HuH-7.5 (cell line): ENCODE data around the gene RABGAP1L.

Experiments
- DNase-seq: peaks from one replicate; pipeline ENCODE4 v3.0.0; 2011; ENCODE audit warnings: low spot score

The RABGAP1L gene

GRCh38 chr1:174965362-174966007, 806.2 kb downstream of the RABGAP1L start:
- DNase-seq: no peak

- DNase-seq: no peak
These were observed 806.8 kb downstream of the RABGAP1L start for GRCh38 chr1:174966008-174966572.

- no peak for DNase-seq
These were observed 808.8 kb downstream of the RABGAP1L start for GRCh38 chr1:174967845-174968705.

- DNase-seq: no peak
These were observed 809.5 kb downstream of the RABGAP1L start for GRCh38 chr1:174968750-174969244.

- no peak for DNase-seq
These were observed 810.7 kb downstream of the RABGAP1L start for GRCh38 chr1:174969977-174970376.

- no peak for DNase-seq
These were observed 812.1 kb downstream of the RABGAP1L start for GRCh38 chr1:174971466-174971865.

DNA sequence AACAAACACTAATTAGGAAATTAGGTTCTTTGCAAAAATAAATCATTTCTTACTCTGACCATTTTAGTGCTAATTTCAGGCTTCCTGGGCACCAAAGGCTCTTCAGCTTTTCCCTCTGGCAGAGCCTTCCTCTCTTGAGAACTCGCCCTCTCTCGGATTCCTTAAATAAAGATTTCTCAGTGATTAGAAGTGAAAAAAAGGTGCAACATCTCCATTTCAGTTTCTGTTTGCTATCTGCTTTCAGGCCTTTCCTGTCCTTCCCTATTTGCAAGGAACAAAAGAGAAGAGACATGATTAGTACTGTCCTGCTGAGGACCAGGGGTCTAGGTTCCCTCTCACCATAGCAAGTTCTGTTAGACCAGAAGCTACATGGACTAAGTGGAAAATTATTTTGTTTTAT, 812.6 kb downstream of the RABGAP1L start:
- no peak for DNase-seq

DNA sequence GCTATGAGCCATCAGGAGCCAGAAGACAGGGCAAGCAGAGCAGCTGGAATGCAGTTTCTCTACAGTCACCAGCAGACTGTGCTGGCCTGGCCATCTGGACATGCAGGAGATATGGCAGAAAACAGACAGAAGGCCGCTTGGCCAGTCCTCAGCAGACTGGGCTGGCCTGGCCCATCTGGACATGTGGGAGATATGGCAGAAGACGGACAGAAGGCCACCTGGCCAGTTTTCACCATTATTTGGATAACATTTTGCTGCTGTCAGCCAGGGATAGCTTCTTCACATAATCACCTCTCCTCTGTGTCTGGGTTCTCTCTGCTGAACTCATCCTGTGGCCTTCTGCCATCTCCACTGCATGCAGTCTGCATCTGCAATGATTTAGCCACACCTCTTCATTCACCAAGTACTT, 815.4 kb downstream of the RABGAP1L start:
- DNase-seq: no peak

GRCh38 chr1:174975764-174976163, 816.4 kb downstream of the RABGAP1L start:
- no peak for DNase-seq

- DNase-seq: no peak
These were observed 817.3 kb downstream of the RABGAP1L start for GRCh38 chr1:174976436-174977108.

DNA sequence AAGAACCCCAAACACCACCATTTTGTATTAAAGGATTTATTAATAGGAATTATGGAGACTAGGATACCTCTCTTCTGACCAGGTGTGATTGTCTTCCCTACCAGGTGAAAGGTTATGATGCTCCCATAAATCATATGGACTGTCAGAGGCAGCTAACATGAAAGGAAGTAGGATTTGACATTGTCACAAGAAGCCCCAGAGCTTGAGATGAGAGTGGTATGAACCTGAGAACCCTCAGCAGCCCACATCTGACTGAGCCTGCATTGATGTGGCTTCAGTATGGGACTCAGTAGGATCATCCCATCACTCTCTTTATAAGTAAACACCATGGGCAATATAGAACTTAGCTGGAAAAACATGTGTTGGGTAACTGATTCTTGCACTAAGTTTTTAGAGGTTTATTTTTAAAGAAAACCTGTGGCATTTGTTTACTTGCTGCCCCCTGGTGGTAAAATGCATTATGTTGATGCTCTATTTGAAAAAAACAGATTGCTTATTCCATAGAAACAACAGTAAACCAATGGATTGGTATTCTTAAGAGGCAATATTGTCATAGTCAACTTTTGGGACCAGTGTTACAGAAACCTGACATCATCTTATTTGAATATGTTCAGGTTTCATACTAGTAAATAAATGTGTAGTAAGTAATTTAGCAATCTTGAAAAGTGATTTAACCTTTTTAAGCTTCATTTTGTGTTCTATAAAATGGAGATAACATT, 823.8 kb downstream of the RABGAP1L start:
- no peak for DNase-seq

- no peak for DNase-seq
These were observed 825.6 kb downstream of the RABGAP1L start for GRCh38 chr1:174984952-174985351.

- no peak for DNase-seq
These were observed 829.2 kb downstream of the RABGAP1L start for GRCh38 chr1:174988539-174988938.

DNA sequence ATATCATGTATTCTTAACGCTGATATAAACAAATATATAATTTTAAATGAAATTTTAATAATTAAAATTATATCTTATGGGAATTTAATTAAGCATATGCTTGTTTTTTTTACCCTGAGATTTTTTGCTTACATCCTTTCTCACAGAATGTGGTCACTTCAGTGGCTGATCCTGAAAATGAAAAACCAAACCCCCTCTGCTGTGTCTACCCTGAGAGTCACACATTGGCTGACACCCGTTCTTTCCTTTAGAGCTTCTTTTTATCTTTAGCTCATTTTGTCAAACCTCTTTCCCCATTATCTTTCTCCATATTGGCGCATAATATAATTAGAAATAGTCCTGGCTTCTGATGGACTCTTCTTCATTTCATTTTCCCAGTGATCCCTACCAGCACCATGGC, 829.7 kb downstream of the RABGAP1L start:
- no peak for DNase-seq

GRCh38 chr1:174989536-174990220, 830.4 kb downstream of the RABGAP1L start:
- no peak for DNase-seq

DNA sequence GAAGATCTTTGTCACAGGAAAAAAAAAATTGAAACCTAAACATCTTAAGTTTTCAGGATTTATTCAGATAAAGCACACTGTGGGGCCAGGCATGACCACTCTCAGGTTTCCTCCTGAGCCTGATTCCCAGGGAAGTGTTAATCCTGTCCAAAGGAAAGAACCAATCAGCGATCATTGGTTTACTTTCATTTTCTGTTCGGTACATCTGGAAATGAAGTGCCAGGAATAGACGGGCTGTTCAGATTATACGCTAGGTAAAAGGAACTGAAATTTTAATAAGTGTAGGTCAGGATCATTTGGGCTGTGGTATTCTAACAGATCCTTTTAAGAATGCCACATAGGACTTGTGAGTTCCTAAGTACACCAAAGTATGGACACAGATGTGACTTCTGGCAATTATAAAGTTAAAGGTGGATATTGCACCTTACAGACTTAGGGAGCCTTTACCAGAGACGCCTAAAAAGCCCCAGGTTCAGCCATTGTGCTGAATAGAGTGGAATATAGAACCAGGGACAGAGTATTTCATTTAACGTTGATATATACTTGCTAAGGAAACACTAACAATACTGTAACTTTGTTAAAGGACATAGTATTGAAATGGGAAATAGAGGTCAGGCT, 831.2 kb downstream of the RABGAP1L start:
- no peak for DNase-seq

DNA sequence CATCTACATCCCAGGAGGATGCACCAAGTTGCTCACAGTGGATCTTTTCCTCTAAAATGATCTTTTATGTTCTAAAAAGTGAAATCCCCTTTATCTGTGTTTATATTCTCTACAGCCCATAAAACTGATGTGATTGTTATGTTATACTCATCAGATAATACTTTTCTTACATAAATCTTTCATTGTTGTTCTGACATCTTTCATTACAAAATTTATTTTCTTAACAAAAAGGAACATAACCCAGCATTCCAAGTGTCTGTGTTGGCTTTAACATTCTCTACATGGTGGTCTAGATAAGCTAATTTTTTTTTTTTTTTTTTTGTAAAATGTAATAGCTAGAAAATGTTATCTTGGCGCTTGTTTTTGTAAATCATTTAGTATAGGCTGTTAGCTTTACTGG, 832.2 kb downstream of the RABGAP1L start:
- DNase-seq: no peak

DNA sequence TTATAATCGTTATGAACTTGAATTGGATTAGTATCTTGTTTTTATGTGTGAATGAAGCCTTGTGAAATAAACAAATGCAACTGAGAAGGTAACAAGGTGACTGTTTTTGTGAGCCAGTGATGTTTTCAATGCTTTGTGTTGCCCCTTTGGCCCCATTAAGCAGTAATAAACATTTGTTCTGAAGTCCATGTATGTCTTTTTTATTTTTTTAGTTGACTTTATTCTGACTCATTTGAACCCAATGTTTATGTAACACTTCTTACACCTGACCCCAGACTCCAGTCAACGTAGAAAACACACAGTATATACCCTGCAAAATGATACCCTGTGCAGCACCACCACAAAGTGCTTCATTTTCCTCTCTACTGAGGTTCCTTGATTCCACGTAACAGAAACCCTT, 835.8 kb downstream of the RABGAP1L start:
- no peak for DNase-seq

- no peak for DNase-seq
These were observed 836.6 kb downstream of the RABGAP1L start for GRCh38 chr1:174995916-174996315.

DNA sequence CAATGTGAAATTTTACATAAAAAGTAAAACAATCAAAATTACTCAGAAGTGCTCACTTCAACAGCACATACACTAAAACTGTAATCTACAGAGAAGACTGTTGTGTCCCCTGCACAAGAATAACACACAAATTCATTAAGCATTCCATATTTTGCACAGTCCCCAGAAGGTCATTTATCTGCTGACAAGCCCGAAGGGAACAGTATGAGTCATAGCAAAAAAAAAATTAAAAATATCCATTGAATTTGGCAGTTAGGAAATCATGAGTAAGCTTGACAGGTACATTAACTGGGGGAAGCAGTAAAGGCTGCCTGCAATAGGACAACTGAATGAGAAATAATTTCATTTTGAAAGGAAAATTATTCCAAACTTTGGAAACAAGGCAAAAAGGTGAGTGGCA, 837.2 kb downstream of the RABGAP1L start:
- DNase-seq: no peak

DNA sequence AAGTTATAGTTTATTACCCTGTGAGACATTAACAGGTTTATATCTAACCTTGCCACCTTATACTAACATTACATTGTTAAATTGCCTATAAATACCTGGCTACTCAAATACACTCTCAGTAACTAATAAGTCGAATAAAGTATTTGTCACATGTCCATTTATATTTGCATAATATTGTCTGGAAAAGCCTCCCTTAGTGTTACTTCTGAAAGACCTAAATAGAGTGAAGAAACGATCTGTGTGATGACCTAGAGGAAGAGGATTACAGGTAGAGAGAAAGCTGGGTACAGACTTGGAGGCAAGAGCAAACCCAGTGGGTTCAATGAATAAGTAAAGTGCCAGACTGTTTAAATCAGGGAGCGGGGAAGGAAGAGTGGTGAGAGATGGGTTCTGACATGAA, 837.7 kb downstream of the RABGAP1L start:
- DNase-seq: no peak
